HG02884 (cell line): Measurements from ENCODE around the gene GXYLT2.

ENCODE experiments used
- ATAC-seq: cut with Tn5 transposase; IDR thresholded peaks from one replicate; pipeline ENCODE4 v1.9.1; 2021; ENCODE audit warnings: mild to moderate bottlenecking, moderate library complexity; ENCODE audit not compliant: unreplicated experiment

GXYLT2 gene

GRCh38 chr3:72930754-72931153 is 42.9 kb downstream of the GXYLT2 start:
- no peak for ATAC-seq

GRCh38 chr3:72932416-72932815 is 44.6 kb downstream of the GXYLT2 start:
- ATAC-seq = no peak

DNA sequence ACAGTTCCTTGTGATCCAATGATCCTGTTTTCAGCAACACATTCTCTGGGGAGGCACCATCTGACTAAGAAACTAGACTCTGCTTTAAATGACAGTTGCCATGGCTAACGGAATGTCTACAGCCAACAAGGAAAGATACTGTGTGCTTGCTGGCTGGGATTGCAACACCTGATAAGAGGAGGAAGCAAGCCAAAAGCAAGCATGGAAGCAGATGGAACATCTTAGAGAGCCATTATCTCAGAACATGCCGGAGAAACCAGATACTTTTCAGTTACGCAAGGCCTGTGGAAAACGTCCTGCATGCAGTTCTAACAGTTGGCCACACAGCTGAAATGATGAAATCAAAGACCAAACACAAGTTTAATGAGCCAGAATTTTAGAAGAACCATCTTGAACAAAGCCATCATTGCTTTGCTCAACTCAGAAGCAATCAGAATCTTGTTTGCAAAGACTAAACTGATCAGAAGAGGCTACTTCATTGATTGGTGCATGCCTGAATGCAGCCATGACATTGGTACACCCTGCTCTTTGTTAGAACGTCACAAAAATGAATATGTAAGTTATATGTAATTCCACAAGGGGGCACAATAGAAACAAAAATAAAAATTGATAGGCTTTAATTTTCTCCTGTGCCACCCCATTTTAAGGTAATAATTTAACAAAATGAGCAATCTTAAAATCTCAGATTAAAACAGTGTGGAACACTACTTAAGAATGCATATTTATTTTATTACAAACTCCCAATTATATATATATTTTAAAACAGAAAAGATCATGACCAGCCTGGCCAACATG is 50.8 kb downstream of the GXYLT2 start:
- ATAC-seq = peak; percentile 91

GRCh38 chr3:72941245-72941644 is 53.4 kb downstream of the GXYLT2 start:
- no peak for ATAC-seq

DNA sequence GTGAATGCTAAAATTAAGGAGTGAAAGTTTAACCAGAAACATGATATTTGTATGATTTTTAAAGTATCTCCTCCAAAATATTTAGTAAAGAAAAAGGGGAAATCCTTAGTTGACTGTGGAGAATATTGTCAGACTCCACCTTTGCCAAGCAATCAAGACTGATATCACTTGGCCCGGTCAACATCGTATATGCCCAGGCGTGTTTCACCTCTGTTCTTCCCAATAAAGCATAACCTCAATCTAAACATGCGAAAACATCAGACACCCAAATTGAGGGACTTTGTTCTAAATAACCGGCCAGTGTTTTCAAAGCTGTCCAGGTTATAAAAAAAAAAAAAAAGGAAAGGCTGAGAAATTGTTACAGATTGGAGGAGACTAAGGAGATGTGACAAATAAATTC is 54.6 kb downstream of the GXYLT2 start:
- no peak for ATAC-seq

- no peak for ATAC-seq
These were observed 56.9 kb downstream of the GXYLT2 start for GRCh38 chr3:72944696-72945095.

DNA sequence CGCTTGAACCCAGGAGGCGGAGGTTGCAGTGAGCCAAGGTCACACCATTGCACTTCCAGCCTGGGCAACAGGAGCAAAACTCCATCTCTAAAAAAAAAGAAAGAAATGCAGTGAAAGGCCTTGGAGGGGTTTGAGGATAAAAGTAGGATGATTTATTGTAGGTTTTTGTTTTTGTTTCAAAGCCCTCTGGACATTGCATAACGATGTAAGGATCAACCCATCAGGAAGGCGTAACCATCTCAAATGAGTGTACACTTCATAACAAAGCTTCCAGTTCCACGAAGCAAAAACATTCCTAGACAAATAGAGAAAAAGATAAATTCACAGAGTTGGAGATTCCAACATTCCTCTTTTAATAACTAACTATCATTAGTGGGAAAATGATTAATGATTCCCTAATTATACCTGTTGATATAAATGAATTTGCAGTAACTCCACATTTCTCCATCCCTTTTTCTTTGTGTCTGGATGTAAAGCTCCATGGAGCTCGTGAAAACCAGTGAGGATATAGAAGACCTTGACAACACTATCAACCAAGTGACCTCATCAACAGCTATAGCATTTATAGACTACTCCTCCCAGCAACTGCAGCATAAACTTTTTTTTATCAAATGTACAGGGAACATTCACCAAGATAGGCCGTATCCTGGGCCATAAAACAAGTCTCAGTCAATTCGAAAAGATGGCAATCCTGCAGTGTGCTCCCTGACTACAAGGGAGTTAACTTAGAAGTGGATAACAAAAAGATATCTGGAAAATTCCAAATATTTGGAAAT is 60.1 kb downstream of the GXYLT2 start:
- no peak for ATAC-seq

DNA sequence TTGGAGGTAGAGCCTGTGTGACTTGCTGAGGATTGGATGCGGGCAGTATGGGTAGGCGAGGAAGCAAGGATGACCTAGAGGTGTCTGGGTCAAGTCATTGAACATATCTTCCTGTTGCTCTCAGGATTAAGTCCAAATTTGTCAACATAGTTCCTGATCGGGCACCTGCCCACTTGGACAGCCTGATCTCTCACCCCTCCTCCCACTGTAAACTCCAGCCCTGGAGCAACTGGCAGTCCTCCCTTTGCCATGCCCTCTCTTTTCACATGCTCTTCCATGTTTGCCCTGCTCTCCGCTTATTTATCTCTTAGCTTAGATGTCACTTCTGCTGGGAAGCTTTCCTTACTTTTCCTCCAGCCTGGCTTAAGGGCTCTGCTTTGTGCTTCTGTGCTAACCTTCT is 61.2 kb downstream of the GXYLT2 start:
- no peak for ATAC-seq

DNA sequence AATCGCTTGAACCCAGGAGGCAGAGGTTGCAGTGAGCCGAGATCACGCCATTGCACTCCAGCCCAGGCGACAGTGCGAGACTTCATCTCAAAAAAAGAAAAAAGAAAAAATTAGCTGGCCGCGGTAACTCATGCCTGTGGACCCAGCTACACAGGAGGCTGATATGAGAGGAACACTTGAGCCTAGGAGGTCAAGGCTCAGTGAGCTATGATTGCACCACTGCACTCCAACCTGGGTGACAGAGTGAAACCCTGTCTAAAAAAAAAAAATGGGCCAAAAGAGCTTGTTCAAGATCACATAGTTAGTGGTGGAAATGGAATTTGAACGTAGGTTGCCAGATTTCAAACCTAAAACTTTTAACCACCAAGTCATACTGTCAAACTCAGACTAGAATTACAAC is 62.5 kb downstream of the GXYLT2 start:
- no peak for ATAC-seq

- ATAC-seq = no peak
These were observed 63.0 kb downstream of the GXYLT2 start for GRCh38 chr3:72950801-72951200.

- peak; percentile 75 for ATAC-seq
These were observed 63.4 kb downstream of the GXYLT2 start for GRCh38 chr3:72951259-72951722.

DNA sequence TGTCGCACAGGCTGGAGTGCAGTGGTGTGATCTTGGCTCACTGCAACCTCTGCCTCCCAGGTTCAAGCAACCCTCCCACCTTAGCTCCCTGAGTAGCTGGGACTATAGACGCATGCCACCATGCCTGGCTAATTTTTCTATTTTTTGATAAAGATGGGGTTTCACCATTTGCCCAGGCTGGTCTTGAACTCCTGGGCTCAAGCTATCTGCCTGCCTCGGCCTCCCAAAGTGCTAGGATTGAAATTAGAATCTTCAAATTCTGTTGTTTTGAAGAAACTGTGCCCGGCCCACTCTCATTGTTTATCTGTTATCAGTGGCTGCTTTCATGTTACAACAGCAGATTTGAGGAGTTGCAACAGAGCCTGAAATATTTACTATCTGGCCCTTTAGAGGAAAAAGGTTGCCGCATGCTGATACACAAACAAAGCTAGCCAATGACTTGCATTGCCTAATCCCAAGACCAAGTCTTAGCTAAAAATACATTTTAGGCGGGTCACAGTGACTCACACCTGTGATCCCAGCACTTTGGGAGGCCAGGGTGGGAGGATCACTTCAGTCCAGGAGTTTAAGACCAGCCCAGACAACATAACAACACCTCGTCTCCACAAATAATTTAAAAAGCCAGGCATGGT is 65.6 kb downstream of the GXYLT2 start:
- ATAC-seq = no peak

- no peak for ATAC-seq
These were observed 69.5 kb downstream of the GXYLT2 start for GRCh38 chr3:72957297-72957696.

GRCh38 chr3:72959336-72959735 is 71.5 kb downstream of the GXYLT2 start:
- ATAC-seq = no peak

DNA sequence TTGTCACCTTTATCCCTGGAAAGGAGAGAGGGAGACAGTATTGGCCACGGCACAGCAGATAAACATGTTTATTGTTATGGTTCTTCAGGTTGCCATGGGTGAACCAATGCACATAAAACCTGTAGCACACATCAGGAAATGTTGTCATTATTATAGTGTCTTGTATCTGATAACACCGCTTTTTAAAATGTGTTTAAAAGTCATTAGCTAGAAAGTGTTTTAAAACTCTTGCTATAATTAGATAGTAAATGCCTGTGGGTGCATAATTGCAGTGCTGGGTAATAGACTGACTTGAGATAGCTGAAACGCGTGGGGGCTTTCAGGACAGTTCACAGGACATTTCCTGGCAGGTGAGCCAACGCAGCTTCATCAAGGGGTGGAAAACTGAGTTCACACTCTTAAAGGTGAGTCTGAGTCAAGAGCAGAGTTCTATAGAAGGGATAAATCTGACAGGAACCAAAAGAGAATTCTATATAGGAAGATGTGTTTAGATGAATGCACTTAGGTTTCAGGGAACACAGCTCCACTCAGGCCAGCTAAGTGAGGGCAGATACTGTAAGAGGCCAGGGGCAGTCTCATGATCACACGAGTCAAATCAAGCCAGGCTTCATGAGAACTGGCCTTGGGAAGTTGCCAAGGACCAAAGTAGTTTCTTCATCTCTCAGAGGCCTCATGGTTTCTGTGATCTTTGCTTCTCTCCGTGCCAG is 73.1 kb downstream of the GXYLT2 start:
- no peak for ATAC-seq

DNA sequence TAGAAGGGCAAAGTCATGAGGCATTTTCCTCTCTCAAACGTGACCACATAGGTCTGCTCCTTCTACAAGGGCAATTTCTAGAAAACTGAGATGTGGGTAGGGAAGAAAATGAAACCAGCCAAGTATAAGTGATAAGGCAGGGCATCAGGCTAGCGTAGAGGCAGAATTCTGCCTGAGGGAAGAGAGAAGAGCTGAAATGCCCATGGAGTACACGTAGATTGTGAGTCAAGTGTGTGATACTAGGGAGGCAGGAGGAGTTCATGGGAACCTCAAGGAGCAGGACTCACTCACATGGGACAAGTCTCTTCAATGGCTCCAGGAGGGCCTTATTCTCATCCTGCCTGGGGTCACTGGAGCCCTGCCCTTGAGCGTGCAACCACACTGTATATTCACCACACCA is 73.9 kb downstream of the GXYLT2 start:
- ATAC-seq = no peak

DNA sequence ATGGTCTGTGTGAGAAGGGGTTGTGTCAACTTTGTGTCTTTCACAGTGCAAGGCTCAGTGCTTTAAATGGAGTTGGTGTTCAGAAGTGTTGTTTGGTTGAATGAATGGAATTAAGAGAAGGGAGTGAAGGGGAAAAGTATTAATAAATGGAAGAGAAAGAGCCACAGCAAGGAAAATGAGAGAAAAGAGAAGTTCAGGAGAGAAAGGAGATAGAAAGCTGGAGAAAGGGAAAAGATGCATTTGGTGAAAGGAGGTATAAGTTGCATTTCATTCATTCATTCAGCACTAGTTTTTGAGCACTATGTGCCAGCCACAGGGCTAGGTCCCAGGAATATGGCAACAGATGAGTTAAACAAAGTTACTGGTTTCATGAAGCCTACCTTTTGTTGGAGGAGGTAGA is 74.5 kb downstream of the GXYLT2 start:
- no peak for ATAC-seq

GRCh38 chr3:72964633-72965032 is 76.8 kb downstream of the GXYLT2 start:
- no peak for ATAC-seq

- ATAC-seq = no peak
These were observed 80.4 kb downstream of the GXYLT2 start for GRCh38 chr3:72968266-72968664.

- ATAC-seq = no peak
These were observed 81.9 kb downstream of the GXYLT2 start for GRCh38 chr3:72969766-72970165.

GRCh38 chr3:72970942-72971341 is 83.1 kb downstream of the GXYLT2 start:
- ATAC-seq = no peak
